CD4-positive, alpha-beta T cell (primary cell): Measurements from ENCODE around the gene DSTN. TPM values are rescaled to one million over a fixed set of nuclear protein-coding genes. Genes with fewer than 3 reads are reported as not detected.
A peak's percentile ranks its signal among the peaks of the same experiment; 100 is the strongest.

Source experiments
- ATAC-seq: fragments of 200-7000 bp; cut with Tn5 transposase; one replicate; pipeline ENCODE4 v1.10.0; 2022; ENCODE audit warnings: mild to moderate bottlenecking; ENCODE audit not compliant: poor library complexity
- CTCF ChIA-PET: fragments of 350-600 bp; sonication (Branson Sonifier 250); formaldehyde crosslinking; loops from one replicate; lab custom pipeline; 2021; ENCODE audit warnings: antibody characterized with exemption, inconsistent platforms; lab: Charles Lee
- POLR2A ChIA-PET: fragments of 350-600 bp; sonication (Branson Sonifier 250); formaldehyde crosslinking; loops from one replicate; lab custom pipeline; 2021; ENCODE audit warnings: antibody characterized with exemption, inconsistent platforms; lab: Charles Lee
- DNase-seq, 14 experiments: peaks; one replicate each; pipeline ENCODE4 v3.0.0-alpha.2; 2013 to 2020; ENCODE audit warnings: mixed read lengths in 2 of 14
- H3K27ac ChIP-seq, 2 donors: one replicate each; pipeline versions ENCODE4 v1.5.1 to v1.7.0; 2013; ENCODE audit warnings: low read length in 2 of 2, low read depth in 1 of 2, mild to moderate bottlenecking in 1 of 2
- H3K27me3 ChIP-seq, 2 experiments: 1 replicate in 1 of 2; 2 replicates in 1 of 2; pipeline versions ENCODE4 v1.6.1 to v1.7.0; 2013; ENCODE audit warnings: low read length in 2 of 2, control low read depth in 1 of 2, mild to moderate bottlenecking in 1 of 2, moderate library complexity in 1 of 2; ENCODE audit not compliant: insufficient read depth in 2 of 2, control insufficient read depth in 1 of 2
- H3K36me3 ChIP-seq: one replicate; pipeline ENCODE4 v1.6.1; 2013; ENCODE audit warnings: low read length, control low read depth; ENCODE audit not compliant: insufficient read depth
- H3K4me1 ChIP-seq: one replicate; pipeline ENCODE4 v1.6.1; 2013; ENCODE audit warnings: low read length, control low read depth; ENCODE audit not compliant: insufficient read depth
- H3K4me3 ChIP-seq: one replicate; pipeline ENCODE4 v1.5.1; 2013; ENCODE audit warnings: mild to moderate bottlenecking, low read length, moderate library complexity
- H3K9me3 ChIP-seq, 2 experiments: 1 replicate in 1 of 2; 2 replicates in 1 of 2; pipeline versions ENCODE4 v1.6.1 to v1.7.0; 2013; ENCODE audit warnings: low read length in 2 of 2, mild to moderate bottlenecking in 2 of 2, control low read depth in 1 of 2, moderate library complexity in 1 of 2; ENCODE audit not compliant: control insufficient read depth in 1 of 2, insufficient read depth in 1 of 2
- H3K27ac Mint-ChIP-seq: one replicate; pipeline ENCODE4 v1.8.0; 2020; ENCODE audit warnings: mixed read lengths
- H3K27me3 Mint-ChIP-seq: one replicate; pipeline ENCODE4 v1.8.0; 2021; ENCODE audit warnings: mixed read lengths
- H3K36me3 Mint-ChIP-seq: one replicate; pipeline ENCODE4 v1.8.0; 2021; ENCODE audit warnings: low read depth, mixed read lengths
- H3K4me1 Mint-ChIP-seq: one replicate; pipeline ENCODE4 v1.8.0; 2021; ENCODE audit warnings: low read depth, mixed read lengths
- H3K4me3 Mint-ChIP-seq: one replicate; pipeline ENCODE4 v1.8.0; 2020; ENCODE audit warnings: mild to moderate bottlenecking, mixed read lengths
- H3K9me3 Mint-ChIP-seq: one replicate; pipeline ENCODE4 v1.8.0; 2020; ENCODE audit warnings: mixed read lengths
- CTCF ChIP-seq: fragments of 200-600 bp; IDR thresholded peaks from one replicate; pipeline ENCODE4 v1.8.0; 2022; ENCODE audit warnings: antibody characterized with exemption, mild to moderate bottlenecking
- intact Hi-C, 2 experiments: fragments of 100-400 bp; cut with DNase I in 1 of 2; cut with micrococcal nuclease in 1 of 2; formaldehyde crosslinking; loops; one replicate each; pipeline versions ENCODE4 v1.15.1 to v1.9.0; 2023 to 2025; cut with DNase I, micrococcal nuclease
- total RNA-seq, 174 experiments: library from RNA in 2 of 174; stranded (reverse) in 2 of 174; gene quantifications; one replicate each; pipeline ENCODE4 v1.2.3 and lab custom pipeline; 2021 to 2026

DSTN gene
- total RNA-seq, 2 experiments from 2014 or later = 36.0 to 38.9 TPM

GRCh38 chr20:17619351-17620093 is 49.6 kb downstream of the DSTN start:
- Mint-ChIP-seq H3K4me1 (no peaks in the 10 kb centered on the region), H3K9me3 (no peaks in the 10 kb centered on the region), H3K36me3 (peaks cover 28% of the 10 kb centered on the region), H3K27ac (no peak overlapping the region), H3K4me3 (no peak overlapping the region), H3K27me3 (no peaks in the 10 kb centered on the region)
- no peak for ATAC-seq
- ChIA-PET POLR2A (no interaction called here), CTCF (no interaction called here)
- Histone ChIP-seq H3K27ac (no peak overlapping the region), H3K36me3 (peaks cover 44% of the 10 kb centered on the region), H3K4me1 (peaks cover 6% of the 10 kb centered on the region), H3K27me3 (no peaks in the 10 kb centered on the region), H3K4me3 (no peak overlapping the region), H3K9me3 (no peaks in the 10 kb centered on the region)
- DNase-seq = peak in 3 of 14 experiments; percentile 1 to 19 (median 15)
- no peak for TF ChIP-seq CTCF
- intact Hi-C loops = no loop called here

- Mint-ChIP-seq H3K9me3 (no peaks in the 10 kb centered on the region), H3K4me1 (no peaks in the 10 kb centered on the region), H3K27me3 (no peaks in the 10 kb centered on the region), H3K27ac (no peak overlapping the region), H3K36me3 (peaks cover 29% of the 10 kb centered on the region), H3K4me3 (no peak overlapping the region)
- H3K4me1 ChIP-seq = peaks cover 6% of the 10 kb centered on the region
- no peak for TF ChIP-seq CTCF
- no peaks in the 10 kb centered on the region for H3K9me3 ChIP-seq
- no peak overlapping the region for H3K4me3 ChIP-seq
- POLR2A ChIA-PET = interaction anchor here (0.6 kb wide), 1 partner anchor 14 kb away, joined by 3 read pairs; no protein-coding TSS in a partner anchor
- DNase-seq (peak in 3 of 14 experiments; percentile 1 to 27 (median 11)), ATAC-seq (no peak)
- H3K27me3 ChIP-seq = no peaks in the 10 kb centered on the region
- CTCF ChIA-PET = no interaction called here
- peaks cover 51% of the 10 kb centered on the region for H3K36me3 ChIP-seq
- no peak overlapping the region for H3K27ac ChIP-seq
- intact Hi-C loops = no loop called here
Observed at GRCh38 chr20:17620371-17621228, 50.7 kb downstream of the DSTN start.

GRCh38 chr20:17621229-17621968 is 51.5 kb downstream of the DSTN start:
- intact Hi-C loops = no loop called here
- Histone ChIP-seq H3K27me3 (no peaks in the 10 kb centered on the region), H3K4me1 (peaks cover 6% of the 10 kb centered on the region), H3K4me3 (no peak overlapping the region), H3K27ac (no peak overlapping the region), H3K36me3 (peaks cover 51% of the 10 kb centered on the region), H3K9me3 (no peaks in the 10 kb centered on the region)
- Mint-ChIP-seq H3K27me3 (no peaks in the 10 kb centered on the region), H3K27ac (no peak overlapping the region), H3K36me3 (peaks cover 35% of the 10 kb centered on the region), H3K4me3 (no peak overlapping the region), H3K9me3 (no peaks in the 10 kb centered on the region), H3K4me1 (no peaks in the 10 kb centered on the region)
- ChIA-PET CTCF (no interaction called here), POLR2A (interaction anchor here (0.6 kb wide), 1 partner anchor 15 kb away, joined by 3 read pairs; no protein-coding TSS in a partner anchor)
- ATAC-seq (no peak), DNase-seq (peak in 2 of 14 experiments; percentile 1 to 24)
- TF ChIP-seq CTCF = no peak
